Activated gamma-delta T cell (primary cell): ENCODE data around the gene CDC16.

ENCODE experiments used
- DNase-seq: peaks from one replicate; lab custom pipeline; 2025; lab: John Stamatoyannopoulos, UW

CDC16 gene

GRCh38 chr13:114303700-114304327, 69.1 kb downstream of the CDC16 start:
- DNase-seq = no peak

- DNase-seq = no peak
Observed at GRCh38 chr13:114304346-114305034, 69.8 kb downstream of the CDC16 start.

DNA sequence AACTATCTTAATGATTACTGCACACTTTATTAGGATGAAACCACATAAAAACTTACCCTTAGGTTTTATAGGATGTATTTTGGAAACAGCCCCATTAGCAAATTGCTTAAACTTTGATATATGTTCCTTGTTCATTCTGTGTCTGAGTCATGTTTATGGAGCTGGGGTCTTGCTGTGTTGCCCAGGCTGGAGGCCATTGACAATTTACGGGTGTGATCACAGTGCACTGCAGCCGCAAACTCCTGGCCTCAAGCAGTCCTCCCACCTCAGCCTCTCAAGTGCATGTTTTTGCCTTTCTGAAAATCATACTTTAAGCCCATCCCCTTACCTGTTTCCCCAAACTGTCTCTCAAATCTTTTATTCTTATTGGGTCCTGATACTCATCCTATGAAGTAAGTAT, 74.4 kb downstream of the CDC16 start:
- no peak for DNase-seq

GRCh38 chr13:114309806-114310410, 75.2 kb downstream of the CDC16 start:
- DNase-seq = no peak

DNA sequence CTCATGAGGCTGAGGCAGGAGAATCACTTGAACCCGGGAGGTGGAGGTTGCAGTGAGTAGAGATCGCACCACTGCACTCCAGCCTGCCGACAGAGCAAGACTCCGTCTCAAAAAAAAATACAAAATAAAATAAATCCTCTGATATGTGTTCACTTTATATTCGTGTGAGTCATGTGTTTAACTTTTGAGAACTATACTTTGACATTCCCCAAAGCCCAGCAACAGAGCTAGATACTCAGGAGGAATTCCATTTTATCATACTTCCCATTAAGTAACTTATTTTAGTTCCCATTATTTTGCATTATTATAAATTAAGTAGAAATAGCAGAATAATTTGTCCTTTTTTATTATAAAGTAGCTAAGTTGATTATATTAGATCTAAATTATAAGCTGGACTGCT, 76.3 kb downstream of the CDC16 start:
- DNase-seq = no peak

DNA sequence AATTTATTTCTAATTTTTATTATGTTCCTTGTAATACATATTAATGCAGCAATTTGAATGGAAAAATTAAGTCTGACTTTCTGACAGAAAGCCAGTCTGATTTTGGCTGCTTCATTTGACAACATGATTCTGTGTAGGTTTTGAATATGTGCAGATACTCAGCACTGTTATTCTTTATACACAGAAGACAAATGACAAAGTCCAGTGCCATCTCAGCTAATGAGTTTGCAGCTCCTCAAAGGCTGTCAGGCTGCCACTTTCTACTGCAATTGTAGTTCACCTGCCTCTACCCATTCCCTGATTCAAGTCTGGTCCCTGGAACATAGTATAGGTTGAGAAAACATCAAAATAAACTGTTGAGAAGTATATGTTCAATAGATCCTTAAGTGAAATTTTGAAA, 76.7 kb downstream of the CDC16 start:
- DNase-seq = no peak

DNA sequence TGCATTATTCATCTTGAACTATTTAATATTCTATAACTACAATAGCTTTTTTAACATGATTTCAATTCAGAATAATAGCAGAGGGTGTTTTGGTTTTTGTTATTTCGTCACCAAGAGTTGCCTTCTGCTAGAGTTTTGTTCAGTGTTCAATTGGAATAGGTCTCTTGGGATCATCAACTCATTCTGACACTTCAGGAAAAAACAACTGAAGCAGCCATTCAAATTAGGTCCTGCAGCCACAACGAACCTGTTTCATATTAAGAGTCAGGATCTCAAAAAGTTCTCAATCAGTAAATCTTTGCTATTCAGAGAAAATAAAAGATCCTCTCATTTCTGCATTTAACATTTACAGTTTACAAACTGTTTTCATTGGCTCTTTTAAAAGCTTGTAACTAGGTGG, 77.2 kb downstream of the CDC16 start:
- no peak for DNase-seq

DNA sequence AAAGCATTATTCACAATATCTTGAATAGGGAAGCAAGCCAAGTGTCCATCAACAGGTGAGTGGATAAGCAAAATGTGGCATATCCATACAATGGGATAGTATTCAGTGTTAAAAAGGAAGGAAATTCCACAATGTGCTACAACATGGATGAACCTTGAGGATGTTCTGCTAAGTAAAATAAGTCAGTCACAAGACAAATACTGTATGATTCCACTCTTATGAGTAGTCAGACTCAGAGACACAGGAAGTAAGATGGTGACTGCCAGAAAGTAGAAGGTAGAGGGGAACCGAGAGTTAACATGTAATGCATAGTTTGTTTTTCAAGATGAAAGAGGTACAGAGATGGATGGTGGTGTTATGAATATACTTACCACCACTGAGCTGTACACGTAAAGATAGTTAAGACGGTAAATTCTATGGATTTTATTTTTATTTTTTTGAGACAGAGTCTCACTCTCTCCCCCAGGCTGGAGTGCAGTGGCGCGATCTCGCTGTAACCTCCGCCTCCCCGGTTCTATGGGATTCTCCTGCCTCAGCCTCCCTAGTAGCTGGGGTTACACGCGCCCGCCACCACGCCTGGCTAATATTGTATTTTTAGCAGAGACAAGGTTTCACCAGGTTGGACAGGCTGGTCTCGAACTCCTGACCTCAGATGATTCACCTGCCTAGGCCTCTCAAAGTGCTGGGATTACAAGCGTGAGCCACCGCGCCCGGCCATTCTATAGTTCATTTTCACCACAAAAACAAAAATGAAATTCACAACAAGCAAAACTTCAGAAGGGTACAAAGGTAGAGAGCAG, 78.6 kb downstream of the CDC16 start:
- no peak for DNase-seq

- peak; percentile 81 for DNase-seq
Observed at GRCh38 chr13:114314074-114314912, 79.6 kb downstream of the CDC16 start, which contains the start of gene CHAMP1. Gene CHAMP1 (plus strand): TSS chr13:114314503. CDS start chr13:114323843, 9,340 bp downstream.

GRCh38 chr13:114315074-114315785, 80.5 kb downstream of the CDC16 start:
- DNase-seq = no peak

- DNase-seq = no peak
Observed at GRCh38 chr13:114318624-114319023, 83.9 kb downstream of the CDC16 start.

GRCh38 chr13:114319441-114319913, 84.8 kb downstream of the CDC16 start:
- DNase-seq = no peak

- no peak for DNase-seq
Observed at GRCh38 chr13:114320065-114320464, 85.4 kb downstream of the CDC16 start.

DNA sequence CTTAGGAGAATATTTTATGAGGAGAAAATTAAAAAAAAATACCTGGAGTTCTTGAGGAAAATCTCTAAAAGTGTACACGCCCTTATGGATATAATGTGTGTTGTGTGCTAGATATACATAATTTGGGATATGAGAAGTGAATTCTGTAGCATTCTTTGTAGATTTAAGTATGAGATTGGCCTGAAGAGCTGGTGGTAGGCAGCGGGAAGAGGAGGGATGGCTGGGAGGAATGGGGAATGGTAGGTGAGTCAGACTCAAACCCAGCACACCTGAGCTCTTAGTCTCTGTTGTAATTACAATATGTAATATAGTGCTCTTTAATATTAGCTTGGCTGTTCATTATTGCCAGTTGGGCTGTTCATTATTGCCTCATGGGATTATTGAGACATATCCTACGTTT, 86.6 kb downstream of the CDC16 start:
- no peak for DNase-seq
